Neuronal stem cell (in vitro differentiated cells): ENCODE results near the gene PSMB2.

Experiments
- DNase-seq: peaks from one replicate; pipeline ENCODE4 v3.0.0-alpha.2; 2013; ENCODE audit warnings: low spot score
- H2AFZ ChIP-seq: one replicate; pipeline ENCODE4 v1.6.1; 2013; ENCODE audit warnings: mild to moderate bottlenecking, low read length, inconsistent platforms
- H2AK5ac ChIP-seq: 2 replicates; pipeline ENCODE4 v1.6.1; 2013; ENCODE audit warnings: low read depth, mild to moderate bottlenecking, inconsistent platforms, low read length, moderate library complexity, mixed read lengths
- H2BK120ac ChIP-seq: 2 replicates; pipeline ENCODE4 v1.6.1; 2013; ENCODE audit warnings: low read depth, mild to moderate bottlenecking, inconsistent platforms, low read length, moderate library complexity, mixed read lengths
- H2BK12ac ChIP-seq: one replicate; pipeline ENCODE4 v1.6.1; 2013; ENCODE audit warnings: low read length, inconsistent platforms
- H2BK15ac ChIP-seq: 2 replicates; pipeline ENCODE4 v1.6.1; 2013; ENCODE audit warnings: mild to moderate bottlenecking, low read length, inconsistent platforms, mixed read lengths
- H2BK5ac ChIP-seq: one replicate; pipeline ENCODE4 v1.6.1; 2013; ENCODE audit warnings: inconsistent platforms, mild to moderate bottlenecking, low read length, moderate library complexity
- H3K14ac ChIP-seq: one replicate; pipeline ENCODE4 v1.6.1; 2013; ENCODE audit warnings: low read length, inconsistent platforms
- H3K18ac ChIP-seq: 2 replicates; pipeline ENCODE4 v1.6.1; 2013; ENCODE audit warnings: low read length, inconsistent platforms
- H3K23ac ChIP-seq: 2 replicates; pipeline ENCODE4 v1.6.1; 2013; ENCODE audit warnings: low read depth, mild to moderate bottlenecking, mixed read lengths, low read length, inconsistent platforms; ENCODE audit not compliant: poor library complexity
- H3K27ac ChIP-seq: replicated peaks from 3 replicates; pipeline ENCODE4 v1.5.1; 2013; ENCODE audit warnings: low read length, inconsistent platforms
- H3K27me3 ChIP-seq, 3 experiments: 2 replicates each; pipeline ENCODE4 v1.6.1; 2013; ENCODE audit warnings: low read length in 3 of 3, mild to moderate bottlenecking in 2 of 3, inconsistent platforms in 1 of 3, low read depth in 1 of 3, mixed read lengths in 1 of 3, moderate library complexity in 1 of 3; ENCODE audit not compliant: control insufficient read depth in 3 of 3, insufficient read depth in 3 of 3
- H3K36me3 ChIP-seq, 2 donors: replicated peaks in 1 of 2; 2 replicates each; pipeline ENCODE4 v1.6.1; 2013; ENCODE audit warnings: low read length in 2 of 2; ENCODE audit not compliant: control insufficient read depth in 2 of 2, insufficient read depth in 2 of 2
- H3K4ac ChIP-seq: 2 replicates; pipeline ENCODE4 v1.6.1; 2013; ENCODE audit warnings: inconsistent platforms, mild to moderate bottlenecking, low read length, moderate library complexity
- H3K4me1 ChIP-seq, 2 donors: 1 replicate in 1 of 2; 2 replicates in 1 of 2; pipeline ENCODE4 v1.6.1; 2013; ENCODE audit warnings: low read length in 2 of 2, low read depth in 1 of 2; ENCODE audit not compliant: control insufficient read depth in 2 of 2, insufficient read depth in 1 of 2
- H3K4me2 ChIP-seq: one replicate; pipeline ENCODE4 v1.6.1; 2013; ENCODE audit warnings: mild to moderate bottlenecking, low read length, inconsistent platforms; ENCODE audit not compliant: insufficient read depth, poor library complexity, severe bottlenecking
- H3K4me3 ChIP-seq, 2 donors: 2 replicates each; pipeline ENCODE4 v1.5.1; 2013; ENCODE audit warnings: low read length in 2 of 2, mild to moderate bottlenecking in 2 of 2, inconsistent platforms in 1 of 2, moderate library complexity in 1 of 2
- H3K79me1 ChIP-seq: one replicate; pipeline ENCODE4 v1.6.1; 2013; ENCODE audit warnings: low read depth, mild to moderate bottlenecking, inconsistent platforms, low read length, moderate library complexity
- H3K9ac ChIP-seq: one replicate; pipeline ENCODE4 v1.6.1; 2013; ENCODE audit warnings: mild to moderate bottlenecking, low read depth, low read length, inconsistent platforms; ENCODE audit not compliant: poor library complexity
- H3K9me3 ChIP-seq, 2 donors: replicated peaks in 1 of 2; 2 replicates each; pipeline versions ENCODE3 to v1.6.1; 2013; ENCODE audit warnings: low read length in 2 of 2, mild to moderate bottlenecking in 2 of 2, inconsistent platforms in 1 of 2, low read depth in 1 of 2, mixed read lengths in 1 of 2, moderate library complexity in 1 of 2; ENCODE audit not compliant: control insufficient read depth in 2 of 2, insufficient read depth in 1 of 2
- H4K8ac ChIP-seq: one replicate; pipeline ENCODE4 v1.6.1; 2013; ENCODE audit warnings: low read depth, mild to moderate bottlenecking, inconsistent platforms, low read length, moderate library complexity
- H4K91ac ChIP-seq: one replicate; pipeline ENCODE4 v1.6.1; 2013; ENCODE audit warnings: low read length, low read depth, mild to moderate bottlenecking, inconsistent platforms; ENCODE audit not compliant: poor library complexity
- WGBS, 2 donors: extraction: QIAGEN DNeasy Blood & Tissue Kit; methylation state at CpG; one replicate each; pipeline ENCODE4 v1.1.7; 2013; ENCODE audit warnings: missing lambda C conversion rate in 2 of 2, mixed read lengths in 1 of 2; ENCODE audit not compliant: insufficient read length in 2 of 2, insufficient replicate concordance in 1 of 2; ENCODE audit errors: extremely low coverage in 2 of 2; 5-methylcytosine and 5-hydroxymethylcytosine counted together

PSMB2 gene

GRCh38 chr1:35554266-35555211 is 86.8 kb downstream of the PSMB2 start:
- Histone ChIP-seq H2AFZ (no peak overlapping the region), H3K27me3 (no peaks in the 10 kb centered on the region), H3K18ac (no peak overlapping the region), H3K79me1 (peaks cover 3% of the 10 kb centered on the region), H3K9me3 (no peaks in the 10 kb centered on the region), H2BK12ac (no peak overlapping the region), H4K8ac (no peak overlapping the region), H3K36me3 (peaks cover 4 to 51% of the 10 kb centered on the region in 2 donors), H4K91ac (no peak overlapping the region), H3K4me1 (peaks cover 11 to 27% of the 10 kb centered on the region in 2 donors), H3K14ac (no peak overlapping the region), H3K23ac (no peak overlapping the region), H3K4me3 (no peak overlapping the region), H2AK5ac (no peak overlapping the region), H3K4me2 (no peak overlapping the region), H2BK15ac (no peak overlapping the region), H2BK5ac (no peak overlapping the region), H2BK120ac (no peak overlapping the region), H3K9ac (no peak overlapping the region), H3K27ac (no peak overlapping the region), H3K4ac (no peak overlapping the region)
- no CpG with 5 or more reads among the region's 7 CpGs for WGBS, 2 donors
- no peak for DNase-seq

- H4K91ac ChIP-seq: no peak overlapping the region
- no peaks in the 10 kb centered on the region for H3K27me3 ChIP-seq
- H2BK15ac ChIP-seq: no peak overlapping the region
- no peak overlapping the region for H3K27ac ChIP-seq
- no peak overlapping the region for H2BK5ac ChIP-seq
- no peak overlapping the region for H2BK120ac ChIP-seq
- no peaks in the 10 kb centered on the region for H3K9me3 ChIP-seq
- H3K14ac ChIP-seq: no peak overlapping the region
- no peak overlapping the region for H2AK5ac ChIP-seq
- no peak overlapping the region for H3K4me2 ChIP-seq
- no peak overlapping the region for H3K23ac ChIP-seq
- no peak overlapping the region for H3K4ac ChIP-seq
- H3K4me3 ChIP-seq: no peak overlapping the region
- no peak overlapping the region for H2BK12ac ChIP-seq
- no peak for DNase-seq
- no peak overlapping the region for H4K8ac ChIP-seq
- no peak overlapping the region for H2AFZ ChIP-seq
- H3K18ac ChIP-seq: no peak overlapping the region
- peaks cover 4 to 58% of the 10 kb centered on the region in 2 donors for H3K36me3 ChIP-seq
- no CpG with 5 or more reads among the region's 2 CpGs for WGBS, 2 donors
- peaks cover 3% of the 10 kb centered on the region for H3K79me1 ChIP-seq
- H3K4me1 ChIP-seq: peaks cover 7 to 24% of the 10 kb centered on the region in 2 donors
- H3K9ac ChIP-seq: no peak overlapping the region
Observed at GRCh38 chr1:35553851-35554250, 87.5 kb downstream of the PSMB2 start.
